Neuronal stem cell (in vitro differentiated cells): ENCODE measurements around the gene BIN1.

Experiments used
- DNase-seq: peaks from one replicate; pipeline ENCODE4 v3.0.0-alpha.2; 2013; ENCODE audit warnings: low spot score
- H2AFZ ChIP-seq: one replicate; pipeline ENCODE4 v1.6.1; 2013; ENCODE audit warnings: mild to moderate bottlenecking, low read length, inconsistent platforms
- H2AK5ac ChIP-seq: 2 replicates; pipeline ENCODE4 v1.6.1; 2013; ENCODE audit warnings: low read depth, mild to moderate bottlenecking, inconsistent platforms, low read length, moderate library complexity, mixed read lengths
- H2BK120ac ChIP-seq: 2 replicates; pipeline ENCODE4 v1.6.1; 2013; ENCODE audit warnings: low read depth, mild to moderate bottlenecking, inconsistent platforms, low read length, moderate library complexity, mixed read lengths
- H2BK12ac ChIP-seq: one replicate; pipeline ENCODE4 v1.6.1; 2013; ENCODE audit warnings: low read length, inconsistent platforms
- H2BK15ac ChIP-seq: 2 replicates; pipeline ENCODE4 v1.6.1; 2013; ENCODE audit warnings: mild to moderate bottlenecking, low read length, inconsistent platforms, mixed read lengths
- H2BK5ac ChIP-seq: one replicate; pipeline ENCODE4 v1.6.1; 2013; ENCODE audit warnings: inconsistent platforms, mild to moderate bottlenecking, low read length, moderate library complexity
- H3K14ac ChIP-seq: one replicate; pipeline ENCODE4 v1.6.1; 2013; ENCODE audit warnings: low read length, inconsistent platforms
- H3K18ac ChIP-seq: 2 replicates; pipeline ENCODE4 v1.6.1; 2013; ENCODE audit warnings: low read length, inconsistent platforms
- H3K23ac ChIP-seq: 2 replicates; pipeline ENCODE4 v1.6.1; 2013; ENCODE audit warnings: low read depth, mild to moderate bottlenecking, mixed read lengths, low read length, inconsistent platforms; ENCODE audit not compliant: poor library complexity
- H3K27ac ChIP-seq: replicated peaks from 3 replicates; pipeline ENCODE4 v1.5.1; 2013; ENCODE audit warnings: low read length, inconsistent platforms
- H3K27me3 ChIP-seq, 3 experiments: 2 replicates each; pipeline ENCODE4 v1.6.1; 2013; ENCODE audit warnings: low read length in 3 of 3, mild to moderate bottlenecking in 2 of 3, inconsistent platforms in 1 of 3, low read depth in 1 of 3, mixed read lengths in 1 of 3, moderate library complexity in 1 of 3; ENCODE audit not compliant: control insufficient read depth in 3 of 3, insufficient read depth in 3 of 3
- H3K36me3 ChIP-seq, 2 donors: replicated peaks in 1 of 2; 2 replicates each; pipeline ENCODE4 v1.6.1; 2013; ENCODE audit warnings: low read length in 2 of 2; ENCODE audit not compliant: control insufficient read depth in 2 of 2, insufficient read depth in 2 of 2
- H3K4ac ChIP-seq: 2 replicates; pipeline ENCODE4 v1.6.1; 2013; ENCODE audit warnings: inconsistent platforms, mild to moderate bottlenecking, low read length, moderate library complexity
- H3K4me1 ChIP-seq, 2 donors: 1 replicate in 1 of 2; 2 replicates in 1 of 2; pipeline ENCODE4 v1.6.1; 2013; ENCODE audit warnings: low read length in 2 of 2, low read depth in 1 of 2; ENCODE audit not compliant: control insufficient read depth in 2 of 2, insufficient read depth in 1 of 2
- H3K4me2 ChIP-seq: one replicate; pipeline ENCODE4 v1.6.1; 2013; ENCODE audit warnings: mild to moderate bottlenecking, low read length, inconsistent platforms; ENCODE audit not compliant: insufficient read depth, poor library complexity, severe bottlenecking
- H3K4me3 ChIP-seq, 2 donors: 2 replicates each; pipeline ENCODE4 v1.5.1; 2013; ENCODE audit warnings: low read length in 2 of 2, mild to moderate bottlenecking in 2 of 2, inconsistent platforms in 1 of 2, moderate library complexity in 1 of 2
- H3K79me1 ChIP-seq: one replicate; pipeline ENCODE4 v1.6.1; 2013; ENCODE audit warnings: low read depth, mild to moderate bottlenecking, inconsistent platforms, low read length, moderate library complexity
- H3K9ac ChIP-seq: one replicate; pipeline ENCODE4 v1.6.1; 2013; ENCODE audit warnings: mild to moderate bottlenecking, low read depth, low read length, inconsistent platforms; ENCODE audit not compliant: poor library complexity
- H3K9me3 ChIP-seq, 2 donors: replicated peaks in 1 of 2; 2 replicates each; pipeline versions ENCODE3 to v1.6.1; 2013; ENCODE audit warnings: low read length in 2 of 2, mild to moderate bottlenecking in 2 of 2, inconsistent platforms in 1 of 2, low read depth in 1 of 2, mixed read lengths in 1 of 2, moderate library complexity in 1 of 2; ENCODE audit not compliant: control insufficient read depth in 2 of 2, insufficient read depth in 1 of 2
- H4K8ac ChIP-seq: one replicate; pipeline ENCODE4 v1.6.1; 2013; ENCODE audit warnings: low read depth, mild to moderate bottlenecking, inconsistent platforms, low read length, moderate library complexity
- H4K91ac ChIP-seq: one replicate; pipeline ENCODE4 v1.6.1; 2013; ENCODE audit warnings: low read length, low read depth, mild to moderate bottlenecking, inconsistent platforms; ENCODE audit not compliant: poor library complexity
- WGBS, 2 donors: extraction: QIAGEN DNeasy Blood & Tissue Kit; methylation state at CpG; one replicate each; pipeline ENCODE4 v1.1.7; 2013; ENCODE audit warnings: missing lambda C conversion rate in 2 of 2, mixed read lengths in 1 of 2; ENCODE audit not compliant: insufficient read length in 2 of 2, insufficient replicate concordance in 1 of 2; ENCODE audit errors: extremely low coverage in 2 of 2; 5-methylcytosine and 5-hydroxymethylcytosine counted together

Gene BIN1

DNA sequence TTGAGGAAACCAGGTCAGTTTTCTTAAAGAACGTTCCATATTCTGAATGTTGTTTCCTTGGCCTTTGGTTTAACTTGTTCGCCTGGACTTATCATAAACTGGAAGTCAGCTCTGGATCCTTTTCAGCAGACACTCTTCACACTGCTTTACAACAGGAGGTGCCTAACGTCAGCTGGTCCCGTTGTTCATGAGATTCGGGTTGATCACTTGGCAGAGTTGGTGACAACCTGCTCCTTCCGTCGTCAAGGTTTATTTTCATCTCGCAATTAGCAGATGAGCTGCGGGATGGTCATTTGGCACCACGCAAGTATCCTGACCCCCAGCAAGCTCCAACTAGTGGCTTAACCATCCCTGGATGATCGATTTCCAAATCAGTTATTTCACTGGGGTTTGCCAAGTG is 23.0 kb upstream of the BIN1 start:
- no CpG with 5 or more reads among the region's 11 CpGs for WGBS, 2 donors
- no peak overlapping the region for H3K27ac ChIP-seq
- H3K9me3 ChIP-seq: peaks cover 0 to 2% of the 10 kb centered on the region in 2 donors
- H3K4ac ChIP-seq: no peak overlapping the region
- no peak overlapping the region for H3K9ac ChIP-seq
- H3K4me3 ChIP-seq: no peak overlapping the region
- H2BK12ac ChIP-seq: no peak overlapping the region
- no peak overlapping the region for H3K14ac ChIP-seq
- peaks cover 0 to 4% (median 0%) of the 10 kb centered on the region in 3 experiments for H3K27me3 ChIP-seq
- no peaks in the 10 kb centered on the region for H3K79me1 ChIP-seq
- no peak overlapping the region for H4K91ac ChIP-seq
- no peak overlapping the region for H3K4me2 ChIP-seq
- H2BK120ac ChIP-seq: no peak overlapping the region
- H3K23ac ChIP-seq: no peak overlapping the region
- H2BK15ac ChIP-seq: no peak overlapping the region
- DNase-seq: no peak
- no peaks in the 10 kb centered on the region for H3K36me3 ChIP-seq
- no peak overlapping the region for H3K18ac ChIP-seq
- no peak overlapping the region for H2AK5ac ChIP-seq
- H4K8ac ChIP-seq: no peak overlapping the region
- no peak overlapping the region for H2AFZ ChIP-seq
- H3K4me1 ChIP-seq: peaks cover 2 to 3% of the 10 kb centered on the region in 2 donors
- H2BK5ac ChIP-seq: no peak overlapping the region

GRCh38 chr2:127128445-127128904 is 21.5 kb upstream of the BIN1 start:
- Histone ChIP-seq H4K91ac (no peak overlapping the region), H2BK120ac (no peak overlapping the region), H3K27ac (no peak overlapping the region), H3K4me2 (no peak overlapping the region), H3K9ac (no peak overlapping the region), H3K23ac (no peak overlapping the region), H3K18ac (no peak overlapping the region), H3K9me3 (peaks cover 0 to 2% of the 10 kb centered on the region in 2 donors), H3K14ac (no peak overlapping the region), H2BK12ac (no peak overlapping the region), H3K4me3 (peak overlapping the region in 1 of 2 donors; percentile 49), H2BK5ac (no peak overlapping the region), H2BK15ac (no peak overlapping the region), H2AFZ (peak overlapping the region; percentile 30), H3K4me1 (peaks cover 2 to 3% of the 10 kb centered on the region in 2 donors), H3K27me3 (no peaks in the 10 kb centered on the region), H3K4ac (no peak overlapping the region), H3K79me1 (no peaks in the 10 kb centered on the region), H3K36me3 (no peaks in the 10 kb centered on the region), H4K8ac (no peak overlapping the region), H2AK5ac (no peak overlapping the region)
- no peak for DNase-seq
- no CpG with 5 or more reads among the region's 8 CpGs for WGBS, 2 donors

DNA sequence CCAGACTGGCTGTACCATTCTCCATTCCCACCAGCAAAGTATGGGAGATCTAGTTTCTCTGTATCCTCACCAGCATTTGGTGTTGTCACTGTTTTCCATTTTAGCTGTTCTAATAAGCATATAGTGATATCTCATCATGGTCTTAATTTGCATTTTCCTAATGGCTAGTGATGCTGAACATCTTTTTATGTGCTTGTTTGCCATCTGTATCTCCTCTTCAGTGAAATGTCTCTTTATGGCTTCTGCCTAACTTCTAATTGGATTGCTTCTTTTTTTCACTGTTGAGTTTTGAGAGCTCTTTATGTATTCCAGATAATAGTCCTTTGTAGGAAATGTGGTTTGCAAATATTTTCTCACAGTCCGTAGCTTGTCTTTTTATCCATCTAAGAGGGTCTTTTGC is 18.9 kb upstream of the BIN1 start:
- H4K8ac ChIP-seq: no peak overlapping the region
- no peaks in the 10 kb centered on the region for H3K27me3 ChIP-seq
- H3K18ac ChIP-seq: no peak overlapping the region
- no peak overlapping the region for H2AK5ac ChIP-seq
- no peaks in the 10 kb centered on the region for H3K36me3 ChIP-seq
- no CpG with 5 or more reads among the region's 1 CpG for WGBS, 2 donors
- no peak overlapping the region for H2BK12ac ChIP-seq
- no peak overlapping the region for H3K4me3 ChIP-seq
- no peak overlapping the region for H4K91ac ChIP-seq
- no peak overlapping the region for H3K4ac ChIP-seq
- H3K4me1 ChIP-seq: peaks cover 2 to 3% of the 10 kb centered on the region in 2 donors
- no peak overlapping the region for H3K9ac ChIP-seq
- H2BK5ac ChIP-seq: no peak overlapping the region
- no peak overlapping the region for H3K14ac ChIP-seq
- no peak overlapping the region for H2BK120ac ChIP-seq
- no peak overlapping the region for H3K23ac ChIP-seq
- no peak overlapping the region for H3K4me2 ChIP-seq
- H3K79me1 ChIP-seq: no peaks in the 10 kb centered on the region
- H3K27ac ChIP-seq: no peak overlapping the region
- no peak overlapping the region for H2AFZ ChIP-seq
- H3K9me3 ChIP-seq: peaks cover 11 to 16% of the 10 kb centered on the region in 2 donors
- no peak overlapping the region for H2BK15ac ChIP-seq
- no peak for DNase-seq

GRCh38 chr2:127124426-127124825 is 17.5 kb upstream of the BIN1 start:
- no CpG with 5 or more reads among the region's 8 CpGs for WGBS, 2 donors

More at GRCh38 chr2:127124426-127124825, 17.5 kb upstream of the BIN1 start:
- Histone ChIP-seq H3K27ac (no peak overlapping the region), H3K27me3 (no peaks in the 10 kb centered on the region), H3K4me1 (peaks cover 2 to 3% of the 10 kb centered on the region in 2 donors), H3K4me2 (no peak overlapping the region), H3K9me3 (peaks cover 14 to 17% of the 10 kb centered on the region in 2 donors), H2BK15ac (no peak overlapping the region), H3K79me1 (no peaks in the 10 kb centered on the region), H3K36me3 (no peaks in the 10 kb centered on the region), H4K91ac (no peak overlapping the region), H3K18ac (no peak overlapping the region), H3K9ac (no peak overlapping the region), H3K23ac (no peak overlapping the region), H2BK5ac (no peak overlapping the region), H2BK120ac (no peak overlapping the region), H2AK5ac (no peak overlapping the region), H2BK12ac (no peak overlapping the region), H3K14ac (no peak overlapping the region), H2AFZ (no peak overlapping the region), H4K8ac (no peak overlapping the region), H3K4ac (no peak overlapping the region), H3K4me3 (no peak overlapping the region)
- DNase-seq: no peak
